Adrenal gland (tissue), 5 donors: Measurements from ENCODE around the gene CYP21A2.

Experiments used
- CTCF ChIP-seq, 6 experiments: fragments of 450-650 bp in 4 of 6; fragments of 200-600 bp in 2 of 6; sonication (generic) in 1 of 6; IDR thresholded peaks; 1 replicate in 5 of 6; 2 replicates in 1 of 6; pipeline versions ENCODE4 v1.5.1 to v1.8.0; 2016 to 2021; ENCODE audit warnings: antibody characterized with exemption in 6 of 6, mild to moderate bottlenecking in 2 of 6, moderate library complexity in 1 of 6
- POLR2A ChIP-seq, 2 donors: fragments of 450-650 bp; IDR thresholded peaks; one replicate each; pipeline ENCODE4 v1.6.1; 2017; ENCODE audit warnings: antibody characterized with exemption in 2 of 2, mild to moderate bottlenecking in 2 of 2, moderate library complexity in 1 of 2
- donor health status: DM: no; HTN: no; CAD: no.

- no peak for TF ChIP-seq CTCF (IDR thresholded peaks at IDR 0.05)
- no peak for TF ChIP-seq POLR2A (IDR thresholded peaks at IDR 0.05)
These were observed 51.0 kb downstream of the CYP21A2 start for GRCh38 chr6:32089082-32089828.
